HUES6 (cell line): ENCODE results near the gene AMELX.

Experiments used
- H3K27ac ChIP-seq: 2 replicates; pipeline ENCODE4 v1.7.0; 2013; ENCODE audit warnings: low read depth, mild to moderate bottlenecking, low read length, inconsistent platforms
- H3K27me3 ChIP-seq: 2 replicates; pipeline ENCODE4 v1.6.1; 2013; ENCODE audit warnings: low read length; ENCODE audit not compliant: control insufficient read depth, insufficient read depth
- H3K36me3 ChIP-seq: 2 replicates; pipeline ENCODE4 v1.6.1; 2013; ENCODE audit warnings: low read length; ENCODE audit not compliant: control insufficient read depth, insufficient read depth
- H3K4me1 ChIP-seq: 2 replicates; pipeline ENCODE4 v1.6.1; 2013; ENCODE audit warnings: low read length; ENCODE audit not compliant: control insufficient read depth, insufficient read depth
- H3K4me3 ChIP-seq: 2 replicates; pipeline ENCODE4 v1.5.1; 2013; ENCODE audit warnings: low read depth, low read length
- H3K9ac ChIP-seq: one replicate; pipeline ENCODE4 v1.6.1; 2013; ENCODE audit warnings: mild to moderate bottlenecking, low read length
- H3K9me3 ChIP-seq: 2 replicates; pipeline ENCODE4 v1.6.1; 2013; ENCODE audit warnings: low read depth, low read length; ENCODE audit not compliant: control insufficient read depth, insufficient read depth

AMELX gene

GRCh38 chrX:11269006-11269405, 24.2 kb upstream of the AMELX start:
- no peak overlapping the region for H3K27ac ChIP-seq
- H3K4me1 ChIP-seq, result peaks cover 14% of the 10 kb centered on the region
- peaks cover 4% of the 10 kb centered on the region; the same call in 1 of the 2 replicates for H3K27me3 ChIP-seq
- H3K36me3 ChIP-seq, result no peaks in the 10 kb centered on the region
- no peak overlapping the region for H3K4me3 ChIP-seq
- H3K9ac ChIP-seq, result no peak overlapping the region
- no peaks in the 10 kb centered on the region for H3K9me3 ChIP-seq

GRCh38 chrX:11269996-11270395, 23.2 kb upstream of the AMELX start:
- Histone ChIP-seq H3K27ac (no peak overlapping the region), H3K9me3 (no peaks in the 10 kb centered on the region), H3K9ac (no peak overlapping the region), H3K4me3 (no peak overlapping the region), H3K4me1 (peaks cover 14% of the 10 kb centered on the region), H3K27me3 (peaks cover 4% of the 10 kb centered on the region; the same call in 1 of the 2 replicates), H3K36me3 (no peaks in the 10 kb centered on the region)

DNA sequence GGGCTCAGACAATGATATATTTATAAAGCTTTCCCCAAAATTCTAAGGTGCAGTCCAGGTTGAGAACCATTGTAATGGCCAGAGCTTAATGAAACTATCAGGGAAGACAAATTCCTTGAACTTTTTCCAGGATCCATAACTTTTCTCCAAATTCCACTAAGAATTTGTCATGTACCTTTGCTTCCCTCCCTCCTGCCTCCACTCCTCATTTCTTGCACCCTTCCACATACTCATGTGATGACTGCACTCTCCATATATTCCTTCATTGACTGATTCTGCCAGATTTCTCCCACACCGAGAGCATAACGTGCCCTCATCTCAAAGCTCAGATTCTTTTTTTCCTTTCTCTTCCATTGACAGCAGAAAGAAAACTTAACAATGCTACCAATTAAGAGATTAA, 20.9 kb upstream of the AMELX start:
- Histone ChIP-seq H3K27ac (no peak overlapping the region), H3K4me1 (peaks cover 14% of the 10 kb centered on the region), H3K27me3 (no peaks in the 10 kb centered on the region; the same call in 1 of the 2 replicates), H3K36me3 (no peaks in the 10 kb centered on the region), H3K4me3 (no peak overlapping the region), H3K9ac (no peak overlapping the region), H3K9me3 (no peaks in the 10 kb centered on the region)

- Histone ChIP-seq H3K4me3 (no peak overlapping the region), H3K4me1 (peaks cover 14% of the 10 kb centered on the region), H3K27ac (no peak overlapping the region), H3K9ac (no peak overlapping the region), H3K9me3 (no peaks in the 10 kb centered on the region), H3K36me3 (no peaks in the 10 kb centered on the region), H3K27me3 (no peaks in the 10 kb centered on the region; the same call in 1 of the 2 replicates)
These were observed 20.4 kb upstream of the AMELX start for GRCh38 chrX:11272863-11273262.

DNA sequence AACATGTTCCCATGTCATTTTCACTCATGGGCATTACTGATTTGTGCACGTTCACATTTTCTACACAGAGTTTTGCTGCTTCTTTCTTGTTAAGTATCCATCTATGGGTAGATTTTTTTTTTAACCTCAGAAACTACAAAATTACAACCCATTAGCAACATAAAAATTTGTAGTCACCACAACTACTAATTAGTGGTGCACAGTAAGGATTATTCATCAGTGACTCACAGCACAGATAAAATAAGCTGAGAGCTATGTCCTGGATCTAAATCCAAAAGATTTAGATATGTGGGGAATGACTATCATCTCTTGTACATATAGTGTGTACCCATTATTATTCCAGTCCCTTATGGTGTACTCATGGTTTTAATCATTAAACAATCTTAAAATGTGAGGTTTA, 19.7 kb upstream of the AMELX start:
- H3K9me3 ChIP-seq, result no peaks in the 10 kb centered on the region
- no peak overlapping the region for H3K9ac ChIP-seq
- H3K36me3 ChIP-seq, result no peaks in the 10 kb centered on the region
- peaks cover 14% of the 10 kb centered on the region for H3K4me1 ChIP-seq
- no peaks in the 10 kb centered on the region; the same call in 1 of the 2 replicates for H3K27me3 ChIP-seq
- H3K4me3 ChIP-seq, result no peak overlapping the region
- H3K27ac ChIP-seq, result no peak overlapping the region

DNA sequence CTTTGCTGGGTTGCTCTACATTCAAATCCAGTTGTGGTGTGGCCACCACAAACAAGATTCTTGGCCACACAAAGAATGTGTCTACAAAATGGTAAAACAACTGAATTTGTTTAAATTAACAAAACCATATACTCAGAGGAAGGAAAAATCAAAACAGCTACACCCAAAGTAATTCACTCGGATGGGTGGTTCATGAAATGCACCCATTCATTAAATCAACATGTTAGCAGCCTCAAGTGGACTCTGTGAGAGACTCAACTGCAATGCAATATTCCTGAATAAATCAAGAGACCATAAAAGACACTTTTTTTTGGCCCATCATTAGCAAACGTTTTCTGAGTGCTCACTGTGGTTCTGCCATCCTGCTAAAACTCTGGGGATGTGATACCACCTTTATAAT, 11.2 kb upstream of the AMELX start:
- Histone ChIP-seq H3K9ac (no peak overlapping the region), H3K36me3 (no peaks in the 10 kb centered on the region), H3K27me3 (peaks cover 6% of the 10 kb centered on the region; the same call in 1 of the 2 replicates), H3K4me3 (no peak overlapping the region), H3K9me3 (no peaks in the 10 kb centered on the region), H3K4me1 (no peaks in the 10 kb centered on the region), H3K27ac (no peak overlapping the region)

DNA sequence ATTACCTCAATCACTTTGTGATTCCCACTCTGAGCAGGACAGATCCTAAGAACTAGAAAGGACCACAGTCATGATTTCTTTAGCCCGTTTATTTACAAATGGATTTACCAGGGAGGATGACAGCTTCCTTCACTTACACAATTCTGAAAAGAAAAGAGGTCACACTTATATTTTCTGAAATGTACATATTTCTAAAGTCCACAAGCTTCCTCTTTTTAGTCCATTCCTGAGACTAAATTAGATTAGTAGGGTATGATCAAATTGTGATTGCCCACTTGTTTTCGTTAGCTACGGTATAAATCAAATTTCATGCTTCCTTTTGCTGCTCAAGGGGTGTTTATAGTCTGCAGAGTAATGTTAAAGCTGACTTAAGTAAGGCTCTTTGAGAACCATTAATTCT, 7.6 kb upstream of the AMELX start:
- Histone ChIP-seq H3K9me3 (no peaks in the 10 kb centered on the region), H3K4me1 (no peaks in the 10 kb centered on the region), H3K4me3 (no peak overlapping the region), H3K27me3 (peaks cover 3% of the 10 kb centered on the region; the same call in 1 of the 2 replicates), H3K27ac (no peak overlapping the region), H3K9ac (no peak overlapping the region), H3K36me3 (no peaks in the 10 kb centered on the region)

DNA sequence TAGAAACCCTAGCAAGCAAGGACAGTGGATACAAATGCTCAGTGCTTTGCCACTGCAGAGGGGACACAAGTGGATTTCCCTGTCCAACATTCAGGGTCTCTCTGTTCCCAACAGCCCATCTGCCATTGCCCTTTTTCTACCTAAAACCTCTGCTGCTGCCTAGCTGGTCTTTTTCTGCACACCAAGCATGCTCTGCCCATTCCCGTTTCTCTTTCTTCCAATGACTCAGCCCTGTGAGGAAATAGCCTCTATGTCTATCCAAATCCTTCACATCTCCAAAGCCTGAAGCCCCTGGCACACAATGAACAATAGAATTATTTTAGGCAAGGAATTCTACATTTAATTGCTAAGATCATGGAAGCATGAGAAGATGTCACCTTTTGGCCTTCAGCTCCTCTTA, 5.7 kb upstream of the AMELX start:
- no peaks in the 10 kb centered on the region for H3K36me3 ChIP-seq
- H3K4me1 ChIP-seq, result no peaks in the 10 kb centered on the region
- no peak overlapping the region for H3K9ac ChIP-seq
- peaks cover 12% of the 10 kb centered on the region; the same call in 1 of the 2 replicates for H3K27me3 ChIP-seq
- H3K9me3 ChIP-seq, result no peaks in the 10 kb centered on the region
- H3K27ac ChIP-seq, result no peak overlapping the region
- no peak overlapping the region for H3K4me3 ChIP-seq

DNA sequence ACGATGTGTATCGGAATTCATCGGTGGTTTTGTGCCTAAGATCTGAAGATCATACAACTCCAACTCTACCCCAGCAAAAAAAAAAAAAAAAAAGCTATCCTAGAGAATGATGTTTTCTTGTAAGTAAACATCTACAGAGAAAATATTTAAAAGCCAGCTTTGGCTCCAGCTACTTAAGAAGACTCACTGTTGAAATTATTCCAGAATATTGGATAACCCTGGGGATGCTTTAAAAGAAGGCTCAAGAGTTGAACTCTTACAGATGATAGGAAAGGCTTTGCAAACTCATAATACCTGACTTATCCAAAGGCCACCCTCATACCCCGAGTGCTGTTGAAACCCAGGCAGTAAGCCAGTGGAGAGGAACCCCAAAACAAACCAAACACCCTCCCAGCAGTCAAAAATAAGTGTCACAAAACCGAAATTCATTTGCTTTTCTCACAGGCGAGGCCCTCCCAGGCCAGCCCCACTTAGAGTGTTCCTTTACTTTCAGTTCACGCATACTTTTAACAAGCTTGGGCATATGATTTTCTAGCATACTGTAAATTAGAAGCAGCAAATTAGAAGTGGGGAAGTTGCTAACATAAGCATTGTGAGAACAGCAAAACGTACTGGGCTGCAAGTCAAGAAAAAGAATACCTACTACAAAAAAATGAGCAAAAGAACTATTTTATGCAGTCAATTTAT, 2.7 kb upstream of the AMELX start:
- H3K9ac ChIP-seq, result no peak overlapping the region
- no peaks in the 10 kb centered on the region for H3K36me3 ChIP-seq
- 0 out of 2 replicates have a peak, but pooled peaks cover 2% of the 10 kb centered on the region for H3K4me1 ChIP-seq
- H3K27ac ChIP-seq, result no peak overlapping the region
- H3K4me3 ChIP-seq, result no peak overlapping the region
- H3K9me3 ChIP-seq, result no peaks in the 10 kb centered on the region
- H3K27me3 ChIP-seq, result peaks cover 31% of the 10 kb centered on the region

DNA sequence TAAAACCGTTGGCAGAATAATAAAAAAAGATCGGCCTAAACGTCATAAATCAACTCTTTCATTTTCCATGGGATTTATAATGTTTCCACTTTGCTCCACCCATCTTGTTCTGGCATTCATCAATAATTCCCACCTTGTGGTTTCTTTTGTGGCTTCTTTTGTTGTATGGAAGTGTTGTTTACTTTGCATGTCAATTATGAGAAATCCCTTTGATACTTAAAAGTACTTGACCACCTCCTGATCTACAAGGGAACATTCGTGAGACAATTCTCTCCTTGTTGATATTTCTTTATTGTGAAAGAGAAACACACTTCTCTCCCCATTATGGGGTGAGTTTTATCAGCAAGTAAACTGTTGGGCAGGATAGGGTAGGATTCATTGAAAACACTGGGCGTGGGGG, 2.8 kb downstream of the AMELX start:
- no peak overlapping the region for H3K27ac ChIP-seq
- H3K4me3 ChIP-seq, result no peak overlapping the region
- H3K9ac ChIP-seq, result no peak overlapping the region
- peaks cover 51% of the 10 kb centered on the region for H3K27me3 ChIP-seq
- peaks cover 11% of the 10 kb centered on the region; the same call in 1 of the 2 replicates for H3K4me1 ChIP-seq
- H3K36me3 ChIP-seq, result no peaks in the 10 kb centered on the region
- no peaks in the 10 kb centered on the region for H3K9me3 ChIP-seq

- no peak overlapping the region for H3K9ac ChIP-seq
- no peak overlapping the region for H3K4me3 ChIP-seq
- H3K9me3 ChIP-seq, result no peaks in the 10 kb centered on the region
- no peak overlapping the region for H3K27ac ChIP-seq
- H3K27me3 ChIP-seq, result peaks cover 37% of the 10 kb centered on the region
- H3K4me1 ChIP-seq, result peaks cover 11% of the 10 kb centered on the region; the same call in 1 of the 2 replicates
- H3K36me3 ChIP-seq, result no peaks in the 10 kb centered on the region
These were observed 5.4 kb downstream of the AMELX start for GRCh38 chrX:11298600-11298999.
